Calu3 (cell line): Measurements from ENCODE around the gene PLA2G2D. TPM values are rescaled to one million over a fixed set of nuclear protein-coding genes. Genes with fewer than 3 reads are reported as not detected.

Experiments used
- BruUV-seq: library from RNA; stranded (reverse); fragments of 400-500 nt; replicated peaks from 2 replicates; lab custom pipeline; 2021; lab: Mats Ljungman, UMichigan
- CTCF ChIA-PET: fragments of 300-600 bp; sonication (Branson Sonifier 250); formaldehyde crosslinking; loops from one replicate; lab custom pipeline; 2022; ENCODE audit warnings: antibody characterized with exemption; lab: Charles Lee
- DNase-seq: peaks from one replicate; pipeline ENCODE4 v3.0.0; 2022
- H3K27ac Mint-ChIP-seq: one replicate; pipeline ENCODE4 v1.8.0; 2022; ENCODE audit warnings: mixed read lengths; ENCODE audit not compliant: unreplicated experiment
- H3K27me3 Mint-ChIP-seq: one replicate; pipeline ENCODE4 v1.8.0; 2022; ENCODE audit warnings: mixed read lengths; ENCODE audit not compliant: unreplicated experiment
- H3K36me3 Mint-ChIP-seq: one replicate; pipeline ENCODE4 v1.8.0; 2022; ENCODE audit warnings: mild to moderate bottlenecking, moderate library complexity, mixed read lengths; ENCODE audit not compliant: insufficient read depth, unreplicated experiment
- H3K4me1 Mint-ChIP-seq: one replicate; pipeline ENCODE4 v1.8.0; 2022; ENCODE audit warnings: mild to moderate bottlenecking, low read depth, mixed read lengths; ENCODE audit not compliant: unreplicated experiment
- H3K4me3 Mint-ChIP-seq: one replicate; pipeline ENCODE4 v1.8.0; 2022; ENCODE audit warnings: mild to moderate bottlenecking, low read depth, moderate library complexity, mixed read lengths; ENCODE audit not compliant: unreplicated experiment
- H3K9me3 Mint-ChIP-seq: one replicate; pipeline ENCODE4 v1.8.0; 2022; ENCODE audit warnings: low read depth, mixed read lengths; ENCODE audit not compliant: unreplicated experiment
- CTCF ChIP-seq: fragments of 200-600 bp; IDR thresholded peaks from one replicate; pipeline ENCODE4 v1.8.0; 2022; ENCODE audit warnings: antibody characterized with exemption; ENCODE audit not compliant: unreplicated experiment
- intact Hi-C: fragments of 100-400 bp; cut with micrococcal nuclease; formaldehyde crosslinking; loops from one replicate; pipeline ENCODE4 v1.10.0; 2022; ENCODE audit not compliant: unreplicated experiment
- total RNA-seq: library from RNA; stranded (reverse); gene quantifications from 2 replicates; pipeline ENCODE4 v1.2.3, GENCODE V29; 2022

Gene PLA2G2D
- total RNA-seq, 1 experiment from 2014 or later, result not detected

GRCh38 chr1:20090119-20090518 is 29.2 kb downstream of the PLA2G2D start:
- no peak for TF ChIP-seq CTCF
- Mint-ChIP-seq H3K4me1 (no peaks in the 10 kb centered on the region), H3K4me3 (no peak overlapping the region), H3K9me3 (no peaks in the 10 kb centered on the region), H3K27ac (no peak overlapping the region), H3K36me3 (no peaks in the 10 kb centered on the region), H3K27me3 (peaks cover 32% of the 10 kb centered on the region)
- CTCF ChIA-PET, result no interaction called here
- DNase-seq, result no peak
- intact Hi-C loops, result no loop called here
- no TSS peak for BruUV-seq

- no peak overlapping the region for H3K4me3 Mint-ChIP-seq
- H3K27ac Mint-ChIP-seq, result no peak overlapping the region
- intact Hi-C loops, result no loop called here
- H3K9me3 Mint-ChIP-seq, result no peaks in the 10 kb centered on the region
- DNase-seq, result no peak
- peaks cover 32% of the 10 kb centered on the region for H3K27me3 Mint-ChIP-seq
- BruUV-seq, result no TSS peak
- no peak for TF ChIP-seq CTCF
- CTCF ChIA-PET, result no interaction called here
- no peaks in the 10 kb centered on the region for H3K36me3 Mint-ChIP-seq
- no peaks in the 10 kb centered on the region for H3K4me1 Mint-ChIP-seq
Observed at GRCh38 chr1:20089328-20090077, 29.8 kb downstream of the PLA2G2D start.

- no peaks in the 10 kb centered on the region for H3K9me3 Mint-ChIP-seq
- no TSS peak for BruUV-seq
Observed at GRCh38 chr1:20087668-20088067, 31.7 kb downstream of the PLA2G2D start.

GRCh38 chr1:20086800-20087199 is 32.5 kb downstream of the PLA2G2D start:
- no peak overlapping the region for H3K4me3 Mint-ChIP-seq
- intact Hi-C loops, result no loop called here
- H3K4me1 Mint-ChIP-seq, result no peaks in the 10 kb centered on the region
- H3K36me3 Mint-ChIP-seq, result no peaks in the 10 kb centered on the region
- TF ChIP-seq CTCF, result no peak
- DNase-seq, result no peak
- no peak overlapping the region for H3K27ac Mint-ChIP-seq
- no peaks in the 10 kb centered on the region for H3K9me3 Mint-ChIP-seq
- H3K27me3 Mint-ChIP-seq, result peaks cover 17% of the 10 kb centered on the region
- CTCF ChIA-PET, result no interaction called here
- no TSS peak for BruUV-seq

More at GRCh38 chr1:20087668-20088067, 31.7 kb downstream of the PLA2G2D start:
- intact Hi-C loops, result no loop called here
- Mint-ChIP-seq H3K4me1 (no peaks in the 10 kb centered on the region), H3K27me3 (peaks cover 22% of the 10 kb centered on the region), H3K27ac (no peak overlapping the region), H3K36me3 (no peaks in the 10 kb centered on the region), H3K4me3 (no peak overlapping the region)
- DNase-seq, result no peak
- no peak for TF ChIP-seq CTCF
- CTCF ChIA-PET, result no interaction called here
